CD4-positive, CD25-positive, alpha-beta regulatory T cell (primary cell): ENCODE results near the gene PNPO. TPM values are rescaled to one million over a fixed set of nuclear protein-coding genes. Genes with fewer than 3 reads are reported as not detected.

Experiments used
- ATAC-seq, 2 donors: fragments of 150-1000 bp; cut with Tn5 transposase; one replicate each; pipeline ENCODE4 v1.10.0; 2021; ENCODE audit warnings: low read depth in 2 of 2, moderate number of reproducible peaks in 2 of 2, moderate library complexity in 1 of 2
- DNase-seq, 3 donors: peaks; one replicate each; pipeline versions ENCODE4 v3.0.0 to v3.0.0-alpha.2; 2012 to 2022; ENCODE audit warnings: mixed read lengths in 1 of 3
- H3K27ac ChIP-seq: one replicate; pipeline ENCODE4 v1.7.0; 2013; ENCODE audit warnings: mild to moderate bottlenecking, low read length; ENCODE audit not compliant: insufficient read depth, poor library complexity, severe bottlenecking
- H3K27me3 ChIP-seq: one replicate; pipeline ENCODE4 v1.7.0; 2013; ENCODE audit warnings: low read length; ENCODE audit not compliant: control insufficient read depth, insufficient read depth
- H3K36me3 ChIP-seq: one replicate; pipeline ENCODE4 v1.7.0; 2013; ENCODE audit warnings: mild to moderate bottlenecking, low read length, moderate library complexity; ENCODE audit not compliant: control insufficient read depth, insufficient read depth
- H3K4me1 ChIP-seq: 2 replicates; pipeline ENCODE4 v1.7.0; 2013; ENCODE audit warnings: mild to moderate bottlenecking, low read length; ENCODE audit not compliant: insufficient read depth, control insufficient read depth, poor library complexity, severe bottlenecking
- H3K4me3 ChIP-seq: one replicate; pipeline ENCODE4 v1.7.0; 2013; ENCODE audit warnings: low read depth, mild to moderate bottlenecking, low read length, moderate library complexity
- H3K9me3 ChIP-seq, 2 experiments: 1 replicate in 1 of 2; 2 replicates in 1 of 2; pipeline ENCODE4 v1.7.0; 2013; ENCODE audit warnings: low read length in 2 of 2, mild to moderate bottlenecking in 1 of 2, moderate library complexity in 1 of 2; ENCODE audit not compliant: control insufficient read depth in 2 of 2
- H3K27ac Mint-ChIP-seq, 3 donors: one replicate each; pipeline ENCODE4 v1.8.0; 2020 to 2022; ENCODE audit warnings: mild to moderate bottlenecking in 3 of 3, mixed read lengths in 3 of 3, moderate library complexity in 2 of 3
- H3K27me3 Mint-ChIP-seq: one replicate; pipeline ENCODE4 v1.8.0; 2022; ENCODE audit warnings: mild to moderate bottlenecking, mixed read lengths
- H3K36me3 Mint-ChIP-seq: one replicate; pipeline ENCODE4 v1.8.0; 2020; ENCODE audit warnings: mixed read lengths
- H3K4me1 Mint-ChIP-seq, 4 donors: one replicate each; pipeline ENCODE4 v1.8.0; 2020 to 2022; ENCODE audit warnings: mixed read lengths in 4 of 4, mild to moderate bottlenecking in 1 of 4
- H3K4me3 Mint-ChIP-seq, 4 donors: one replicate each; pipeline ENCODE4 v1.8.0; 2020 to 2022; ENCODE audit warnings: mild to moderate bottlenecking in 4 of 4, mixed read lengths in 4 of 4, moderate library complexity in 3 of 4
- H3K9me3 Mint-ChIP-seq, 7 donors: one replicate each; pipeline ENCODE4 v1.8.0; 2020 to 2022; ENCODE audit warnings: mixed read lengths in 7 of 7, mild to moderate bottlenecking in 3 of 7, moderate library complexity in 2 of 7
- polyA plus RNA-seq, 4 donors: library from polyadenylated mRNA; unstranded; fragments of 300-500 nt; fragmentation: Illumina TruSeq; gene quantifications; one replicate each; pipeline ENCODE4 v1.2.3, GENCODE V29; 2021
- total RNA-seq: library from RNA; stranded (reverse); gene quantifications from one replicate; pipeline ENCODE4 v1.2.3, GENCODE V29; 2022

The PNPO gene
- total and polyA plus RNA-seq, 5 donors from 2014 or later = 7.8 to 25.5 (median 18.9) TPM

GRCh38 chr17:47913050-47913449 lies 28.3 kb upstream of the PNPO start:
- Histone ChIP-seq H3K36me3 (peaks cover 26% of the 10 kb centered on the region), H3K4me3 (no peak overlapping the region), H3K27ac (no peak overlapping the region), H3K9me3 (no peaks in the 10 kb centered on the region), H3K4me1 (no peaks in the 10 kb centered on the region), H3K27me3 (no peaks in the 10 kb centered on the region)
- ATAC-seq (no peak), DNase-seq (no peak)
- H3K27me3 Mint-ChIP-seq = no peaks in the 10 kb centered on the region
- peak overlapping the region in 1 of 3 donors; percentile 75 for H3K27ac Mint-ChIP-seq
- peaks cover 28% of the 10 kb centered on the region for H3K36me3 Mint-ChIP-seq
- no peak overlapping the region for H3K4me3 Mint-ChIP-seq
- no peaks in the 10 kb centered on the region for H3K9me3 Mint-ChIP-seq
- H3K4me1 Mint-ChIP-seq = peaks cover 5 to 36% (median 15%) of the 10 kb centered on the region in 4 donors

- Histone ChIP-seq H3K4me1 (no peaks in the 10 kb centered on the region), H3K36me3 (peaks cover 27% of the 10 kb centered on the region), H3K27ac (no peak overlapping the region), H3K9me3 (no peaks in the 10 kb centered on the region), H3K27me3 (no peaks in the 10 kb centered on the region), H3K4me3 (no peak overlapping the region)
- Mint-ChIP-seq H3K4me3 (no peak overlapping the region), H3K4me1 (peaks cover 7 to 32% (median 10%) of the 10 kb centered on the region in 4 donors), H3K27me3 (no peaks in the 10 kb centered on the region), H3K9me3 (no peaks in the 10 kb centered on the region), H3K27ac (peak overlapping the region; percentile 75 to 87 (median 79)), H3K36me3 (peaks cover 25% of the 10 kb centered on the region)
- no peak for ATAC-seq
- DNase-seq = no peak
These were observed 26.9 kb upstream of the PNPO start for GRCh38 chr17:47914306-47914948.

- Histone ChIP-seq H3K27ac (no peak overlapping the region), H3K4me3 (no peak overlapping the region), H3K36me3 (peaks cover 27% of the 10 kb centered on the region), H3K27me3 (no peaks in the 10 kb centered on the region), H3K9me3 (no peaks in the 10 kb centered on the region), H3K4me1 (no peaks in the 10 kb centered on the region)
- Mint-ChIP-seq H3K9me3 (no peaks in the 10 kb centered on the region), H3K36me3 (peaks cover 26% of the 10 kb centered on the region), H3K4me3 (no peak overlapping the region), H3K27ac (peak overlapping the region in 1 of 3 donors; percentile 67), H3K4me1 (peaks cover 11 to 20% (median 12%) of the 10 kb centered on the region in 4 donors), H3K27me3 (no peaks in the 10 kb centered on the region)
- no peak for ATAC-seq
- no peak for DNase-seq
These were observed 25.5 kb upstream of the PNPO start for GRCh38 chr17:47915776-47916398.

- H3K27me3 ChIP-seq = no peaks in the 10 kb centered on the region
- H3K4me3 Mint-ChIP-seq = no peak overlapping the region
- DNase-seq = no peak
- no peaks in the 10 kb centered on the region for H3K4me1 ChIP-seq
- peaks cover 28% of the 10 kb centered on the region for H3K36me3 Mint-ChIP-seq
- H3K9me3 Mint-ChIP-seq = no peaks in the 10 kb centered on the region
- H3K27me3 Mint-ChIP-seq = no peaks in the 10 kb centered on the region
- H3K4me1 Mint-ChIP-seq = peaks cover 11 to 20% (median 13%) of the 10 kb centered on the region in 4 donors
- no peak for ATAC-seq
- peaks cover 30% of the 10 kb centered on the region for H3K36me3 ChIP-seq
- H3K9me3 ChIP-seq = no peaks in the 10 kb centered on the region
- no peak overlapping the region for H3K27ac ChIP-seq
- H3K4me3 ChIP-seq = no peak overlapping the region
- peak overlapping the region in 2 of 3 donors; percentile 45 to 84 for H3K27ac Mint-ChIP-seq
These were observed 24.7 kb upstream of the PNPO start for GRCh38 chr17:47916489-47917208.

GRCh38 chr17:47917581-47917980 lies 23.8 kb upstream of the PNPO start:
- no peak for ATAC-seq
- peaks cover 32% of the 10 kb centered on the region for H3K36me3 ChIP-seq
- H3K4me1 ChIP-seq = no peaks in the 10 kb centered on the region
- Mint-ChIP-seq H3K4me1 (peaks cover 8 to 18% (median 13%) of the 10 kb centered on the region in 4 donors), H3K27me3 (no peaks in the 10 kb centered on the region), H3K4me3 (no peak overlapping the region), H3K36me3 (peaks cover 36% of the 10 kb centered on the region), H3K9me3 (no peaks in the 10 kb centered on the region), H3K27ac (peak overlapping the region in 2 of 3 donors; percentile 22 to 45)
- DNase-seq = no peak
- H3K4me3 ChIP-seq = no peak overlapping the region
- no peak overlapping the region for H3K27ac ChIP-seq
- no peaks in the 10 kb centered on the region for H3K9me3 ChIP-seq
- no peaks in the 10 kb centered on the region for H3K27me3 ChIP-seq

- H3K27me3 Mint-ChIP-seq = no peaks in the 10 kb centered on the region
- H3K27ac Mint-ChIP-seq = peak overlapping the region in 1 of 3 donors; percentile 45
- no peak overlapping the region for H3K4me3 Mint-ChIP-seq
- peaks cover 40% of the 10 kb centered on the region for H3K36me3 Mint-ChIP-seq
- H3K27ac ChIP-seq = no peak overlapping the region
- ATAC-seq (no peak), DNase-seq (no peak)
- no peaks in the 10 kb centered on the region for H3K9me3 ChIP-seq
- H3K4me3 ChIP-seq = no peak overlapping the region
- H3K9me3 Mint-ChIP-seq = no peaks in the 10 kb centered on the region
- no peaks in the 10 kb centered on the region for H3K4me1 ChIP-seq
- H3K27me3 ChIP-seq = no peaks in the 10 kb centered on the region
- peaks cover 8 to 16% (median 13%) of the 10 kb centered on the region in 4 donors for H3K4me1 Mint-ChIP-seq
- H3K36me3 ChIP-seq = peaks cover 36% of the 10 kb centered on the region
These were observed 23.4 kb upstream of the PNPO start for GRCh38 chr17:47918006-47918405.

- no peak overlapping the region for H3K4me3 Mint-ChIP-seq
- no peak for ATAC-seq
- peaks cover 45% of the 10 kb centered on the region for H3K36me3 ChIP-seq
- no peaks in the 10 kb centered on the region for H3K4me1 ChIP-seq
- no peaks in the 10 kb centered on the region for H3K27me3 ChIP-seq
- peaks cover 8 to 16% (median 13%) of the 10 kb centered on the region in 4 donors for H3K4me1 Mint-ChIP-seq
- H3K9me3 ChIP-seq = no peaks in the 10 kb centered on the region
- no peak overlapping the region for H3K4me3 ChIP-seq
- H3K36me3 Mint-ChIP-seq = peaks cover 44% of the 10 kb centered on the region
- H3K9me3 Mint-ChIP-seq = no peaks in the 10 kb centered on the region
- H3K27ac ChIP-seq = no peak overlapping the region
- no peaks in the 10 kb centered on the region for H3K27me3 Mint-ChIP-seq
- no peak for DNase-seq
- H3K27ac Mint-ChIP-seq = no peak overlapping the region
These were observed 22.4 kb upstream of the PNPO start for GRCh38 chr17:47918991-47919390.
